HG02973 (cell line): ENCODE data around the gene PIP4K2A.

Source experiments
- ATAC-seq: cut with Tn5 transposase; IDR thresholded peaks from one replicate; pipeline ENCODE4 v1.9.1; 2021; ENCODE audit warnings: moderate library complexity; ENCODE audit not compliant: unreplicated experiment

The PIP4K2A gene

GRCh38 chr10:22489975-22490374 lies 224.4 kb downstream of the PIP4K2A start:
- ATAC-seq = no peak

DNA sequence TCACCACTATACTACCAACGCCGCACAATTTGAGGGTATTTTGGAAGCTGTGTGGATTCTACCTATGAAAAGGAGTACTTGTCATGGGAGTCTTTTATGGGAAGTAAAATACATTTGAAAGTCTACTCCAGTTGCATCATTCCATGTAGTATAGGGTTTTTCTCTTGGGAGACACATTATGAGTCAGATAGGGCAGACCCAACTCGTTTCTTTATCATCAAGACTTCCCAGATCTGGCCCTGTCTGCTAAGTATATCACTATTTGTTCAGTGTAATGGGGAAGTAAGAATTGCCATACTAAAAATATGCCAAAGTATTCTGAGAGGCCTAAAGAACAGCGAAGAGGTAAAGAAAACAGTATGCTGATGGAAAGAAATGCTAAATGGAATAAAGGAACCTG lies 224.9 kb downstream of the PIP4K2A start:
- no peak for ATAC-seq

- ATAC-seq = no peak
Observed at GRCh38 chr10:22486431-22486830, 227.9 kb downstream of the PIP4K2A start.
